Hypothalamus (tissue), 51 donors: ENCODE data around the gene GPC6.

Source experiments
- DNase-seq, 51 donors: peaks; one replicate each; lab custom pipeline; 2025; lab: John Stamatoyannopoulos, UW

Gene GPC6

DNA sequence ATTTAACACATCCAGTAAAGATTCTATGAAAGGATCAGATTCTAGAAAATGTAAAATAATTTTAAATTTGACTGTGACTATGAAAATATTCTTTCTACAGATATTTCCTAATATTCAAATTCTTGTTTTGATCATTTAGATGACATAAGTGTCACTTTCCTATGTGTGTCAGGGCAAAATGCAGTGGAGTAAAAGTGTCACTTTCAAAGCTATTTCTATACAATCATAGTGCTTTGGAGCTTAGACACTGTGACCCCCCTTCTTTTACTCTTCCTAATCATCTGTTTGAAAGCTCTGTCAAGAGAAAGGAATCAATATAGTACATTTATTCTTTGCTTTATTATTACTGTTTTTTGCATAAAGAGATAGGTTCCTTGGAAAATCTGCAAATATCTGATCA lies 760.9 kb downstream of the GPC6 start:
- no peak for DNase-seq

DNA sequence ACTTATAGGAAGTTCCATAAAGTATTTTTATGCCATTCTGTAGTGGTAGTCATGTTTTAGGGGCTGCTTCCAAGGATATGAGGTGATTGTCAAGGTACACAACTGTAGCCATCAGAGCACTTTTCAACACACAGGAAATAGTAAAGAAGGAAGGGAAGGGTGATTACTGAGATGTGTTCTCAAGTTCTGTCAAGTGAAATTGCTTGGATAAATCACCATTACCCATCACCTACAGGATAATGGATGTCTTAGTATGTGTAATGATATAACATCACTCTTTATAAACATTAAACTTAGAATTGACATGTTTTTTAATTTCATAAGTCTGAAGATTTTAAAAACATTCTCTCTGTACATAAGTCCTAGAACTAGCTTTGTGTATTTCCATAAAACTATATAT lies 765.0 kb downstream of the GPC6 start:
- no peak for DNase-seq

- no peak for DNase-seq
These were observed 769.9 kb downstream of the GPC6 start for GRCh38 chr13:93996481-93996880.

DNA sequence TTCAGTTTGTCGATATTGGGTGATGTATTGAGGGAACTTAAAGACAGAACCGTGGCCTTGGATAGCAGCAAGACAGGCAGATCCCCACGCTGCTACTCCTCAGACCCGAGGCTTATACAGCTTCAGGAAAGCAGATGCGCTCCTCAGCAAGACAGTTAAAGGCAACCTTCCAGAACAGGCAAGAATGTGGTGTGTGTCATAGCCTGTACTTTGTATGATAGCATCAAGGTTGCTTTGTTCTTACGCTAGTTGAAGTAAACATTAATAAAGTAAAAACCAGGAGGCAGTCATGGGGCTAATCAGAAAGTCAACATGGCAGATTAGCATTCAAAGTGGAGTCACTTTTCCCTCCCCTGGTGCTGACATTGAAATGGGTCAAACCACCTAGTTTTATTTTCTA lies 779.7 kb downstream of the GPC6 start:
- no peak for DNase-seq

DNA sequence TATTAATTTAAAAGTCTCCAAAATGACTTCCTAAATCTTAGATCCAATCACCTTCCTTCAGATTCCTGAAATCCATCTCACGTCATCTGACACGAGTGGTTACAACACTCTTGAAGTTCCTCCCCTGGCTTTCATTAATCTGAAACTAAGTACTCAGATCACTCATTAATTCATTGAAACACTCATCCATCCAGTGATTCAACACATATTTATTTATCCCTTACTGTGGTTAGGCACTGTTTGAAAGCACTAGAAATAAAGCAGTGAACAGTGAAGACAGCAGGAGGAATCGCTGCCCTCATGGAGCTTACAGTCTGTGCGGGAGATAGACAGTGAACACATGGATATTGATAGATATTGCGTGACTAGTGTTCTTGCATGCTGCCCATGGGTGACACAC lies 780.5 kb downstream of the GPC6 start:
- DNase-seq, result no peak

- no peak for DNase-seq
These were observed 783.1 kb downstream of the GPC6 start for GRCh38 chr13:94009701-94010100.

- no peak for DNase-seq
These were observed 787.9 kb downstream of the GPC6 start for GRCh38 chr13:94014461-94014860.

DNA sequence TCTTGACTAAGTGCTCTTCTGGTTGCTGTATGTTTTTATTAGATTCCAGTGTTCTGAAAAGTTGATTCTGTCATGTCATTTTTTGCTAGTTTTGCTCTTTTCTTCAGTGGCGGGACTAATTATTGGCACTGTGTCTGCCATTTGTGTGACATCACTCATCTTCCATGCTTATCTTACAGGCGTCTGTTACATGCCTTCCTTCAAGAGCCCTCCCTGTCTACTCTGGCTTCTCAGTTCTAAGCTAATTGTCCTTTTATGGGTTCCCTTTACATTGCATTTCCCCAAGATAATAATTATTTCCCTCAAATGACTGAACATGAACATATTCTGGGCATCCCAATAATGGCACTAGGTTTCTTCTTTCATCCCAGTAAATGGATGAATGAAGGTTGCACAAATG lies 793.8 kb downstream of the GPC6 start:
- no peak for DNase-seq

- DNase-seq, result no peak
These were observed 794.2 kb downstream of the GPC6 start for GRCh38 chr13:94020833-94021232.

GRCh38 chr13:94028234-94028633 lies 801.6 kb downstream of the GPC6 start:
- no peak for DNase-seq

GRCh38 chr13:94028650-94029049 lies 802.0 kb downstream of the GPC6 start:
- peak in 2 of 51 donors; percentile 6 to 17 for DNase-seq

DNA sequence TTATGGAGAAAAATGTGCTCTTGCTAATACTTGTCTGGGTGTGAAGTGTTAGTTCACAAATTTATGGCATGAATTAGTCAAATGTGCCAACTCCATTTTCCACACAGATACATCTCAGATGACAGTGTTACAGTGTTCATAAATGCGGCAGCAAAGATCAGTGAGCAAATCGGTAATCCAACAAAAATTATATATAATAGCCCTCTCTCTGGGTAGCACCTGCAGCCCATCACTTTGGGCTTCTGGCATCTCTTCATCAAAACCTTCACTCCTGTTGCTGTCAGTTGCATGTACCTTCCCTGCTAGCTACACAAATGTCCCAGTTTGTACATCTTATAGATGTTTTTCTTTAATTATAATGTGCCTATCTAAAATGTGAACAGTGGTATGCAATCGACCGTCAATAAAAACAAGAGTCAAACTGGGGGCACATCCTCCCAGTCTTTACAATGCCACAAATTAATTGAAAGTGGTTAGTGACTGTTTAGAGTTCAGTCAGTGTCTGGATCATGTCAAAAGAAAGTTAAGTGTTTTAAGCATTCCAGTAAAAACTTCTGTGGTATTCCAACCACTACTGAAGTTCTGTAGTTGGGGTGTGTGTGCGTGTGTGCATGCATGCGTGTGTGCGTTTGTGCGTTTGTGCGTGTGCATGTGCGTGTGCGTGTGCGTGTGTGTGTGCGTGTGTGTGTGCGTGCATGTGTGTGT lies 804.0 kb downstream of the GPC6 start:
- no peak for DNase-seq

DNA sequence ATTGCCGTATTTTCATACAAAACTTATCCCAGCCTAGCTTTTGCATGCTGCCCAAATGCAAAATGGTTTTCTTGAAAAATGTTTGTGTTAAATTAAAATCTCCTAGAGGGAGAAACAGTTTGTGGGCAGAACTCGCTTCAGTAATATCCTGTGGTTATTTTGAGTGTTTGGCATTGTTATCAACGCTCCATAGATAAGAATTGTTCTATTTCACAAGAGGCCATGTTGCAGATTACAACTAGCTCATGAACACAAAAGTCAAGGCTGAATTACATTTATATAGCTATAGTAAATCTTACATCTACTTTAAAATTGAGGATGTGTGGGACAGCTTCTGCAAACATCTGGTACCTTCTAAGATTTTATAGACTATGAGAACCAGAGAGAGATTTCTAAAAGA lies 805.0 kb downstream of the GPC6 start:
- no peak for DNase-seq

DNA sequence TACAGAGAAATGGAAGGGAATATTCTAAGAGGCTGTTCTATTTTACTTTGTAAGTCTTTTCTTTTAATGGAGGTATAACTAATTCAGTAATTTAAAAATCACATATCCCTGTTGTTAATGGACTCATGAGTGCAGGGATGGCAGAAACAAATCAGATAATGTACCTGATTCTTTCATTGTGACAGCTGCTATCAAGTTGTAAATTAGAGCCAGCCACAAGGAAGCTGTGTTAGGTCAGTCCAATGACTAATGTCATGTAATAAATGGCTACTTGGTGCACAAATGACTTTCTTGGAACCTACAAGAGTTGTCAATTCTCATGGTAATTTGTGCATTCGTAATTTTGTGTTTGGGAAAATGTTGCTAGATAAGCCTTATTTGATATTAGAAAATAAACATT lies 806.5 kb downstream of the GPC6 start:
- no peak for DNase-seq

- DNase-seq, result no peak
These were observed 807.4 kb downstream of the GPC6 start for GRCh38 chr13:94033830-94034642.

DNA sequence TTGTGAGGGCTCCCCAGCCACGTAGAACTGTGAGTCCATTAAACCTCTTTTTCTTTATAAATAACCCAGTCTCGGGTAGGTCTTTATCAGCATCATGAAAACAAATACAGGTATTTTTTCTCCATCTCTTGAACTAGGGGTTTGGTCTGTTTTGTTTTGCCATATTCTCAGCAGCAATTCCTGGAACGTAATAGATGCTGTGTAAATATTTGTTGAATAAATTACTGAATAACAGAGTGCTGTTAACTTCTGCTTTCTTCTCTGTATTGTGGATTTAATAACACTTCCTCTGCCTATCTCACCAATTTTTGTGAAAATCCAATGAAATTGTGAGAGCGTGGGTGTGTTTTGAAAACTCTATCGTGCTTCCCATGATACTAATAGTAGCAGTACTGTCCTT lies 823.4 kb downstream of the GPC6 start:
- DNase-seq, result no peak

DNA sequence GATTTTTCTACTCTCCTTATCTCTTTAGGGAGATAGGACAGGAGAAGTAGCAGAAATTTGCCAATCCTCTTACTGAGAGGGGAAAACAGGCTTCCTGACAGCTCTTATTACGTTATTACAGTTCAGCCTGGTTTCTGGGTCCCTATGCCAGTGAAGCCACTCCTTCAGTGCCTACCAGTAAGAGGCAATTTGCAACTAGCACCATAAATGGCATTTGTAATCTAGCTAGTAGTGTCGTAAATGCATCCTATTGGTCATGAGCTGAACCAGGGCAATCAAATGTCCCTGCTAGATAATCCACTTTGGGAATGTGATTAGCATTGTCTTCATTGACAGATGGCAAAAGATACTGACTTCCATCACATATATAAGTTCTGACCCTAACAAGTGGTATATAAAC lies 824.1 kb downstream of the GPC6 start:
- DNase-seq, result no peak

DNA sequence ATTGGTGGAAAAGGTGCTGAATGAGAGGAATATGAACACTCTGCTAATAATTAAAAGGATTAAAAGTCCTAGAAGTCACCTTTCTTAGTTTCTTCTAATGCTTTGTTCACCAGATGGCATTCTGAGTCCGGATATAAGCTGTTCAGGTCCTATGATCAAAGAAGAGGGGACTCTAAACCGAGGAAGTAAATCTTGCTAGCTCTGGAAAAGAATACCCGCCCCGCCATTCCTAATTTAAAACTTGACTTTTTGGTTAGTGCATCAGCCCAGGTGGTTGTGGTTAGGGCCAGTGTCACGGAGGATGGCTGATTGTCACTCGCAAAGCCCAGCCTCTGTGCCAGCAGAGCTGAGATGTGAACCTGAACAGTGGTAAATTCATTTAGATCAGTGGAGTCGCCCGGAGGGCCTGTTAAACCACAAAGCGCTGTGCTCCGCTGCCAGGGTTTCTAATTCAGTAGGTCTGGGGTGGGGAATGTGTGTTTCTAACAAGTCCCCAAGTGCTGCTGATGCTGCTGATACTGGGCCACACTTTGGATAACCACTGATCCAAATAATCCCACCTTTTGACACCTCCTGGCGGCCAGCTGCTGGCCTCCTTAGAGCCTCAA lies 827.5 kb downstream of the GPC6 start:
- DNase-seq, result no peak

- no peak for DNase-seq
These were observed 829.9 kb downstream of the GPC6 start for GRCh38 chr13:94056362-94056990.

DNA sequence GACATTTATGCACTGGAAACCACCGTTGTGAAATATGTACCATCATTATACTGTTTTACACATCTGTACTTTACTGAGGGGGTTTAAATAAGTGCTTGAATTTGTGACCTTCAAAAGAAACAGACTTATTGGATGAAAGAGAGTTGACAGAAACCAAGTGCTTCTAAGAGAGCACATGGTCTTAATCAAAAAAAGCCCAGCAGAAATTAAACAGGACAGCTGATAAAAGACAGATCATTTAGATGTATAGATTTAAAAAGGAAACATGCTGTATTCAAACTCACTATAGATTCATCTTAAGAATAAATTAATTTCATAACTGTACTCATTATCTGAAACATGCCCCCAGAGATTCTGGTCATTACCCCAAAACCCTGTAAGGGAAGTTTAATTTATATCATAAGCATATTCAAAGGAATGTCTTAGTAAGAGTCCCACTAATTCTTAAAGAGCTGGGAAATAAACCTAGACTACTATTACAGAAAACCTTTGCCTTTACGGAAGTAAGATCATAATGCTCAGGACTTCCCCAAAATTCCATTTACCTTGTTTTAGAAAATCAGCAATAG lies 831.1 kb downstream of the GPC6 start:
- DNase-seq, result no peak

DNA sequence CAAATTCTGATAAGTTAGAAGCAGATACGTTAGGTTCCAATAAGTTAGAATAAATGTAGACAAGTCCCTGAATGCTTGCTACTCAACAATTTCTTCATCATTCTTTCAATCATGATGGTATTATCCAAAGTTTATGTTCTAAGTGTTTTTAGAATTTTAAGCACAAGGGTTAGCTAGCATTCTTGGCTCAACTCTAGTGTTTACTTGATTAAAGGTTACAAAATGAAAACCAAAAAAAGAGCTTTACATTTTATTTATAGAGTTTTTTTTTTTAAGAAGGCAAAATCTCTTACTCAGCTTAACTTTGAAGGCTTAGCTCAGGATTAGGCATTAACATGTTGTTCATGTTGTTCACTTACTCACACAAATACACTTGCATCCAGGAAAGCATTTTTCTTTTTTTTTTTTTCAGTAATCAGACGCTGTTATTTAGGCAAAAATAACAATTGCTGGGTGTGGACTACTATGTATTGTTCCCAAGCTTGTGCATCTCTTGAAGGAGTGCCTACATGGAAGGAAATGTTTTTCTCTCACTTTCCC lies 832.3 kb downstream of the GPC6 start:
- no peak for DNase-seq
